ENCODE data around the gene ARAP1.
A peak's percentile ranks its signal among the peaks of the same experiment; 100 is the strongest.

ARAP1 gene

DNA sequence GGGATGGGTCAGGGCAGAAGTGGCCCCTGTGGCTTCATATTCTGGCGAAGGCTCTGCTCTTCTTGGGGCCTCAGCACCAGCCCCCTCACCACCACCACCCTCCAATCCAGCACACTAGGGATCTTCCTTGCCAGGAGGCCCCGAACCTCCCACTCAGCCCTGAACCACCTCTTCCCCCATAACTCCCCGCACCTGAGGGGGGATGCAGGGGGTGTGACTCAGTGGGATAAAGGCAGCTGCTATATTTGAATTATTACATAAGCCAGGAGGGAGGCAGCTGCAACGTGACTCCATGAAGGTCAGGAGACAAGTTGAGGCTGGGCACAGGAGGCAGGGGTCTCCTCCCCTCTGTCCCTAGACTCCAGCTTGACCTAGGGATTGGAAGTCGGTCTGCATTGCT, 72.3 kb downstream of the ARAP1 start:
- DNase-seq: no peak

- no peak for DNase-seq
Observed at GRCh38 chr11:72678524-72678923, 73.7 kb downstream of the ARAP1 start.

DNA sequence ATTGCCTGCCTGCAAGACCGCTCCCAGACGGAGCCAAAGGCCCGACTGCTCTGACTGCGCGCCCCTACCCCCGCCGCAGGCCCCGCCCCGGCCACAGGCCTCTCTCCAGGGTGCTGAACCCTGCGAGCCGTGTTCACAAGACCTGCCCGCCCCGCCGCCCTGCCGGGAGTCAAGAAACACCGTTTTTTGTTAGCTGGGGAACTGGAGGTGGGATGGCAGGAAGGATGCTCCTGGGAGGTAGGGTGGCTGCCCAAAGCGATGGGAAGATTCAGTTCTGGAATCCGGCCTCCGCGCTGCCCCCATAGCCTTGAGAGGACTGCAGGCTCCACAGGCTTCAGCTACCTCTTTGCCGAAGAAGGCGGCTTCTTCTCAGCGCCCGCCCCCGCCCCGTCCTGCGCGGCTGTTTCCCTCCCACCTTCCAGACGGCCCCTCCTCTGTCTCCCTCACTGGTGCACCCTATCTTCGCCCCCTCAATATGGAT, 75.3 kb downstream of the ARAP1 start:
- no peak for DNase-seq

- no peak for DNase-seq
Observed at GRCh38 chr11:72675221-72675620, 77.0 kb downstream of the ARAP1 start.

- DNase-seq: peak; percentile 31
Observed at GRCh38 chr11:72673943-72674828, 78.0 kb downstream of the ARAP1 start, which contains the start of gene PDE2A. PDE2A (minus strand) TSS chr11:72674422; CDS start chr11:72674207, 215 bp downstream.

DNA sequence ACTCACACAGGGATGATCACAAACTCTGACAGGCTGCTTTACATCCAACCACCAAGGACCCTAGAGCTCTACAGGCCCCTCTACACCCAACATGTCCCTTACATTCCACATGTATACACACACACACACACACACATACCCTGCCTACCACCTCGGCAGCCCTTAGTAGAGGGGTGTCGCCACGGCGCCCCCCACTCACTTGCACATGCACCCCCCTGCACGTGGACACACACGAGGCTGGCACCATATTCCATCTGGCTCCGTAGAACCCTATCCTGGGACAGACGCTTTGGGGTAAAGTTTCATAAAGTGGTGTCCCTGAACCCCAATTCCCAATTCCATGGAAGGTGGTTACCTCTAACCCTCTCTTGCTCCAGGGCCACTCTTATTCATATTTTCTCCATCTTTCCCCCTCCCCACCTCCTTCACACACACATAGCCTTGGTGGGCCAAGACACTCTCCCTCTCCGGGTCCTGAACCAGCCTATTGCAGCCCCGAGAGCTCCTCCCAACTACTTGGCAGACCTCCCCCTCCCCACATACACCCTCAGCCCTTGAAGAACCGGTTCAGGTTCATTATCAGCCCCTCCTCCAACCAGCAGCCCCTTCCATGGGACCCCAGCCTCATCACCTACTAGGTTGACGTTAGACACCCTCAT, 78.8 kb downstream of the ARAP1 start:
- no peak for DNase-seq

- DNase-seq: no peak
Observed at GRCh38 chr11:72672597-72673238, 79.5 kb downstream of the ARAP1 start.

GRCh38 chr11:72671152-72672099, 80.8 kb downstream of the ARAP1 start:
- DNase-seq: no peak

DNA sequence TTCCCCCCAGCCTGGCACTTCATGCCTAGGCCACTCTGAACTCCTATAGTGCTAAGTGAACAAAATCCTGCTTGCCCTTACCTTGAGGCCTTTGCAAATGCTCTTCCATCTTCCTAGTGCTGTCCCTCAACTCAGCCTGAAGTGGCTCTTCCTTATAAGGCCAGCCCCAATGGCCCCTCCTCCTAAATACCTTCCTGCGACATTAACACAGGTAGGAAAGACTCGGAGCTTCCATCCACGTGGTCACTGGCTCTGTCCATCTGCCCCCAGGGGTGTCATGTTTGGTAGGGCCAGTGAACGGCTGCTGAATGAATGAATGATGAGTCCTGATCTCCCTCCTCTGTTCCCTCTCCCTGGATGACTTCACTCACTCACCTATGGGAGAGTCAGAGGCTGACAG, 82.2 kb downstream of the ARAP1 start:
- no peak for DNase-seq

- DNase-seq: no peak
Observed at GRCh38 chr11:72669527-72669926, 82.7 kb downstream of the ARAP1 start.

GRCh38 chr11:72668629-72669347, 83.4 kb downstream of the ARAP1 start:
- no peak for DNase-seq

DNA sequence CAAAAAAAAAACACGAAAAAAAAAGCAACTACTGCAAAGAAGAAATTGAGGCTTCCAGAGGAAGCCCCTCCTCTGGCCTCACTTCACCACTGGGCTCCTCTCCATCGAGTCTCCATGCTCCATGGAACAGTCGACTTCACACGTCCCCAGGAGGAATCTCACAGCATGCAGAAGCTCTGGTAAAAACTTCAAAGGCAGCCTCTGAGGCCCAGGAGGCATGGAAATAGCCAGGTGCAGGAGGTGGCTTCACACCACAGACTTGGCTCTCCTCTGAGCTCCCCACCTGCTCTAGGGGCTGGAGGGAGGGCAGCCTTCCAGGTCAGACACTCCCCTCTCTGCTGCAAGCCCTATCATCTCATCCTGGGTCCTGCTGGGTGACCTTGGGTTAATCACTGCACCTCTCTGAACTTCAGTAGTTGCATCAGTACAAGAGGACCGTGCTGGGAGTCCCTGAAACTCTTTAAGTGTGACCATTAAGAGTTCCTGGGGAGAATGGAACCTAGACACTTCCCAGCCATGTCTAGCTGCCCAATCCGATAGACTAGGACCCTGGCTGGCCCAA, 86.2 kb downstream of the ARAP1 start:
- DNase-seq: no peak

DNA sequence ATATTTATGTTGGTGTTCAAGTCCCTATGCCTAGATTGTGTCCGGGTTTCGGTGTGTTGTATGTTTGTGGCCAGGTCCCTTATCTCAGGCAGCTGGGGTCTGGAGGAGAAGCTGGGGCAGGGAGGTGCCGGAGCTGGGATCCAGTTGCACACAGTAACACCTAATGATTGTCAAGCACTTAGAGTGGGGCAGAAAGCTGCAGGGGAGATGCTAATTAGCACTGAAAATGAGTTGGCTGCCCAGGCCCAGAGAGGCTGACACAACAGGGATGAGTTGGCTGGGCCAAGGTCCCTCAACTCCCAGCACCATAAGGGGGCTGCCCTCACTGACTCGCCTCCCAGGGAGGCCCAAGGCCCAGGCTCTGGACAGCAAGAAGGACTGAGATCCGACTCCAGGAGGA, 90.2 kb downstream of the ARAP1 start:
- DNase-seq: no peak

DNA sequence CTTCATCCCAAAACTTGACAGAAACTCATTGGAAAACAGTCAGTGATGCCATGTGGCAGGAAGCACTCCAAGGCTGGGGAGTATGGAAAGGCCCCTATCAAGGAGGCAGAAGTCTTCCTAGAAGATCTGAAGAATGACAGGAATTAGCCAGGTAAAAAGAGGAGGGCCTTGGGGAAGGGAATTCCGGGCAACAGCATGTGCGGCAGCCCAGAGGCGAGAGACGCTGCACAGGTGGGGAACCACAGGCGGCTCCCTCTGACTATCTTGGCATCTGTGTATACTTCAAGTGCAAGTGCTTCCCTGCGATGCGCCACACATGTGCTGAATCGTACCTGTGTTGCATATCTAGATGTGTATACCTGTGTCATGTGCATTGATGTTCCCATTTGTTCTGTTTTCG, 90.7 kb downstream of the ARAP1 start:
- DNase-seq: no peak

DNA sequence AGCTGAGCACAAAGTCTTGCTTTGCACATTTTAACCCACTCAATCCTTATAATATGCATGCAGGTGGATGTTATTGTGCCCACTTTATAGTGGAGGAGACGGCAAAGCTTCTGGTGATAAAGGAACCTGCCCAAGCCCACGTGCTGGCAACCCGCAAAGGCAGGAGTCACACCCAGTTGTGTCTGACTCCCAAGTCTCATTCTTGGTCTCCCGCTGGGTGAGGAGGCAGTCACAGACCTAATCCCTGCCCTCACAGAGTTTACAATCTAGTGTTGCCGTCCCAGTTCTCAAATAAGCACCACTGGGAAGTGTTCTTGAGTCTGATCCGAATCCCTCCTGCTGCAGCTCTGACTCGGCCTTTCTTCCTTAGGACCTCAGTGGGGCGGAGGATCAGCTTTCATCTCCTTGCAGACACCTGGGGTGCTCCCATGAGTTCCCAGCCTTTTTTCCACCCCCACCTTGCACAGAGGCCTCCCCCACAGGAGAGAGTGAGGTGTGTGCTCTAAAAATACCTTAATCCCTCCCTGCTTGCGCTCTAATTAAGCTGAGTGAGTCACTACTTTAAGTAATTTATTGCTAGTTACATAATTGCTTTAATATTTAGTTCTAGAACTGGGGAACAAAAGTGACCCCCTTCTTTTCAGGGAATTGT, 93.1 kb downstream of the ARAP1 start:
- no peak for DNase-seq

DNA sequence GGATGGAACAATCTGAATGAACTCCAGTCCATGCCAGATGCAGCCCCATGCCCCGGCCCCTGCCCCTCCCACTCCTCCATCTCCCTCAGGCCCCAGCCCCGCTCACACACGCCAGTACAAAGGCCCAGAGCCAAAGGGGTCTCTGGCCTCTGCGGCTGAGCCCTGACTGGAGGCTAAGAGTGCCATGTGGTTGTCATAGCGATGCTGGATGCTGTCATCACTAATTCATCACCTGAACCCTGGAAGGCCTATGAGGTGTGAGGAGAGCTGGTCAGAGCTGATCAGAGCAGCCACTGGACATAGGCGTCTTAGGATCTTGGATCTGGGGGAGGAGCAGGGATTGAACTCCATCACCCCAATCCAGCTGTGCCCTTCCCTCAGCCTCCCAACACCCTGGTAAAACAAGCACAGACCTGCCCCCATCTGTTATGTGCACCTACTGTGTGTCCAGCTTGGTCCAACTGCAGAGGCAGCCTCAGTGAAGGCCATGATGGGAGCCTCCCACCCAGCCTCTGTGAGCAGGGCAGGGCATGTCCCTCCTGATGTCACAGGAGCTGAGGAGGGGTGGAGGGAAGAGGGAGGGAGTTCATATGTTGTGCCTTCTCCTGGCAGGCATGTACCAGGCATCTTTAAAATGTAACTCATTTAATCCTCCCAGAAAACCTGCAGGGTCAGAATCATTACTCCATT, 94.7 kb downstream of the ARAP1 start:
- no peak for DNase-seq

DNA sequence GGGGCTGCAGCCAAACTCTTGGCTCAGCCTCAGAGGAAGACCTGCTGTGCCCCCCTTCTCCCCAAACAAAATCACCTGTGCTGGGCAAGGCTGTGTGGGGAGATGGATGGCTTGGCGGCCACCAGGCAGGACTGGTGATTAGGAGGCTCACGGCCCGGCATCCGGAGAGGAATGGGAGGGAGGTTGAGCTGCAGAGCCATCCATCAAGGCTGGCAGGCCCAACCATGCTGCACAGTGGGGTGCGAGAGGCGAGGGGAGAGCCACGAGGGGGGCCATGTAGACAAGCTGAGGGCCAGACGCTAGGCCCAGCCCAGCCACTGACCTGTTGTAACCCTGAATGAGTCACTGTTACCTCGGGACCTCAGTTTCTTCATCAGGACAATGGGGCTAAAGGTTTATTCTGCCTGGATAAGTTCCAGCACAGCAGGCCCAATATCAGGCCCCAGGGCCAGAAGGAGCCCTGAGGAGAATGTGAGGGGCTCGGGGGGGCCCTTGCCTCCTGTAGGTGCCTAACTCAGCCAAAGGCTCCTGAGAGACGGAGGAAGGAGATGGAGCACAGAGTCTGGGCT, 96.2 kb downstream of the ARAP1 start:
- no peak for DNase-seq

- no peak for DNase-seq
Observed at GRCh38 chr11:72655014-72655413, 97.2 kb downstream of the ARAP1 start.

DNA sequence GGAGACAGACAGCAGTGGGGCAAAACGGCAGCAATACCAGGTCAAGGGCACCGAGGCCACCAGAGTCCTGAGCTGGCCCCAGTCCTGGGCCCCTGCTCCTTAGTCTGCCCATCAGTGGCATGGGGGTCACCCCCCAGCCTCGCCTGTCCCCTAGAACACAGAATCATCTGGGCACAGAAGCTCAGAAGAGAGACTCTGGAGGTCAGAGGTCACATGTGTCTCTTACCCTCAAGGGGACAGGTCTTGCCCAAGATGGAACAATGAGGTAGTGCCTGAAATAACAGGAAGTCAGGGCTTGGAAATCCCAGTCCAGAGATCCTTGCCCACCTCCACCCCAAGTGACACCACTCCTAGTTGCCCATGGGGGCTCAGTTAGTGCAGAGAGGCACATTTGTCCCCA, 98.6 kb downstream of the ARAP1 start:
- DNase-seq: no peak

All from NCI-H1694 treated with DMSO at 0.1 percent for 48 hours (cell line).